GM18502 (cell line): ENCODE measurements around the gene CALML3.

Experiments used
- ATAC-seq: cut with Tn5 transposase; IDR thresholded peaks from one replicate; pipeline ENCODE4 v1.9.1; 2021; ENCODE audit warnings: mild to moderate bottlenecking; ENCODE audit not compliant: unreplicated experiment, poor library complexity

Gene CALML3

GRCh38 chr10:5490698-5491464, 33.9 kb upstream of the CALML3 start:
- ATAC-seq = no peak

DNA sequence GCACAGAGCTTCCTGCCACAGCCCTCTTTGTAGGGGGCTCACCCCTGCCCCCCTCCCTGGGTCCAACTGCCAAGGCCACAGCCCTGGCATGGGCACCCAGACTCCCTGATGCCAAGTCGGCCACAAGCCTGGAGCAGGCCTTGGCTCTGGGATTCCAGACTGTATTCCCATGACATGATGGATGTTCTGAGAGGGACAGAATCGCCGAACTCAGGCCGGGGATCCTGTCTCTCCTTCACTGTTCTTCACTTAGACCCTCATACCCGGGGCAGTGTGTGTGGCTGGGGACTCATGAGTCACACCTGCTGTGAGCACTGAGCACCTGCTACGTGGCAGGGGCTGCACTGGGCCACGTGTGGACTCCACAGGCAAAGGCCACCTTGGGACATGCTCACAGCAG, 33.3 kb upstream of the CALML3 start:
- ATAC-seq = no peak

- ATAC-seq = no peak
Measured at GRCh38 chr10:5492322-5492855, 32.4 kb upstream of the CALML3 start.

DNA sequence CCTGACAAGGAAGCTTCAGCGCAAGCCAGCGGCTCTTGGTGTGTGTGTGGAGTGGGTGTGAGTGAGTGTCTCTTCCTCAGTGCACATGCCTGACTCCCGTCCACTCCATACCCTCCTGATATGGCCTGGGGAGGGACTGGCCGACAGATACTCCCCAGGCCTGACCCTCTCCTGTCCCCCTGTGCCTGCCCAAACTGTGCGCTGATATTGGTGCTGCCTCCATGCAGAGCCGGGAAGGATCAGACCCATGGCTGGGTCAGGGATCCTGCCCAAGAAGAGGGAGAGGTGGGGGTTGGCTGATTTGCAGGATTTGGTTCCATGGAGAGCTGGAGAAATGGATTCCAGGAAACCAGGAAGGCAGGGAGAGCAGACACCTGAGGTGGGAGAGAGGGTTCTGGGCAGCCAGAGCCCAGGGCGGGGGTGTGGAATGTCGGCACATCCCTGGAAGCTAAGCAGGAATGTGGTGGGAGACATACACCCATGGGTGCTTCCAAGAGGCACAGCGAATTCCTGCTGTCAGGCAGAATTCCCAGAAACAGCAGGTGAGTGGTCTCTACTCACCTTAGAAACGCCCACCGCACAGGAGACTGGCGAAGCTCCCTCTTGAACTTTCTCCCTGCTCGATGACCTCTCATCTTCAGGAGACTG, 31.7 kb upstream of the CALML3 start:
- no peak for ATAC-seq

GRCh38 chr10:5493691-5494090, 31.1 kb upstream of the CALML3 start:
- ATAC-seq = no peak

DNA sequence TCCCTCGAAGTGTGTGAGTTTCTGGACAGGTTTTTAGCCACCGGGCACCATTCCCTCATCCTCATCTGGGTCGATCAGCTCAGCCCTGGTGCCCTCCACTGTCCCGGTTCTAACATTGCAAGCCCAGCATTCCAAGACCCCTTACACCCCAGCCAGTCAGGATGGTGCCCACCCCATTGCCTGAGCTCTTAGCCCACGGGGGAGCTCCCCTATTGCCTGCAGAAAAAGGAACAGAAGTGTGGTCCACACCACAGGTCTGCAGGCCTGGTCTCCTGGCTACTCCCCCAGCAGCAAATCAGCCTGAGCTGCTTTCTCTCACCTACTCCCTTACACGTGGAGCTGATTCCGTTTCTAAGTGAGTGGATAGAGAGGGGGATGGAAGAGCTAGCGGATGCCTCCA, 30.1 kb upstream of the CALML3 start:
- ATAC-seq = no peak

GRCh38 chr10:5496261-5497250, 28.2 kb upstream of the CALML3 start:
- ATAC-seq = no peak

DNA sequence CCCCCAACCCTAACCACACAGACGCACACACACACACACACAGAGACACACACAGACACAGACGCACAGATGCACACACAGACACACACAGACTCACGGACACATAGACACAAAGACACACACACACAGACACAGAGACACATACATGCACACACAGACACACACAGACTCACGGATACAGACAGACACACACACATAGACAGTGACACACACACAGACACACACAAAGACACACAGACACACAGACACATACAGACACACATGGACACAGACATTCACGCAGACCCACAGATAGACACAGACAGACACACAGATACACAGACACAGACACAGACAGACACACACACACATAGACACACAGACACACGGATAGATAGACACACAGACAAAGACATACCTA, 27.5 kb upstream of the CALML3 start:
- ATAC-seq = no peak

DNA sequence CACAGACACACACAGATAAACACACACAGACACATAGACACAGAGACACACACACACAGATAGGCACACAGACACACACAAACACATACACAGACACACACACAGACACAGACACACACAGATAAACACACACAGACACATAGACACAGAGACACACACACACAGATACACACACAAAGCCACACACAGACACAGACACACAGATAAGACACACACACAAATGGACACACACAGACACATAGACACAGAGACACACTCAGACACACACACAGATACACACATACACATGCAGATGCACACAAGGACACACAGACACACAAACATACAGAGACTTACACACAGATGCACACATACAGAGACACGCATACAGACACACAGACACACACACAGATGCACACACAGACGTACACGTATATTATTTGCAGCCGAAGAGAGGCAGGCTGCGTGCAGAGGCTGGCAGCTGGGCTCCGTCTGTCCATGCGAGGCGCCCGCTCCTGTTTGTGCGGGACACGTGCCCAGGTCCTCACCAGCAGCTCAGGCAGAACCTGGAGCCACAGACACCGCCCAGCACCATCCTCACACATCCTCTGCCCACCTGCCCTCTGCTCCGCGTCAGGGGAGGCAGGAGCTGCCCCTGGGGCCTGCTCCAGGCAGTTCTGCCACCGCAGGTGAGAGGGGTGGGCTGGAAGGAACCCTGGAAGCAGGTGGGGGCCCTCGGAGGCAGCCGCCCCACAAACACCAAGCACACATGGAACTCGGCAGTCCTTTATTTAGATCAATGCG, 26.6 kb upstream of the CALML3 start:
- ATAC-seq = no peak

DNA sequence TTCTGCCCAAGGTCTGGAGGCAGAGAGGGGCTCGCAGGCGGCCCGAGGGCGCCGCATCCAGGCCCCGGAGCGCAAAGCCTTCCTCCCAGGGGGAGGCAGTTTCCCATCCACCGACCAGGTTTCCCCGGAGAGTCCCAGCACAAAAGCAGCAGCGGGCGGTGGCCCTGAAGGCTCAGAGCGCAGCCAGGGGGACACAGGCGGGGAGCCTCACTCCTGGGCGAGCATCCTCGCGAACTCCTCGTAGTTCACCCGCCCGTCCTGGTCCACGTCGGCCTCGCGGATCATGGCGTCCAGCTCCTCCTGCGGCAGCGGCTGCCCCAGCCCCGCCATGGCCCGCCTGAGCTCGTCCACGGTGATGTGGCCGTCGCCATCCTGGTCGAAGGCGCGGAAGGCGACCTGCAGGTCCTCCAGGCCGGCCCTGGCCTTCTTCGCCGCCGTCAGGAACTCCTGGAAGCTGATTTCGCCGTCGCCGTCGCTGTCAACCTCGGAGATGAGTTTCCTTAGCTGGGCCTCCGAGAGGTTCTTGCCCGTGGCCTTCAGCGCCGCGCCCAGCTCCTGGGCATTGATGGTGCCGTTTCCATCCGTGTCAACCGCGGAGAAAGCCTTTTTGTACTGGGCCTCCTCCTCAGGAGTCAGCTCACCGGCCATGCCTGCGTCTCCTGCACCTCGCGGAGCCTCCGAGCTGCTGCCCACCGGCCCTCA, 25.8 kb upstream of the CALML3 start:
- no peak for ATAC-seq

DNA sequence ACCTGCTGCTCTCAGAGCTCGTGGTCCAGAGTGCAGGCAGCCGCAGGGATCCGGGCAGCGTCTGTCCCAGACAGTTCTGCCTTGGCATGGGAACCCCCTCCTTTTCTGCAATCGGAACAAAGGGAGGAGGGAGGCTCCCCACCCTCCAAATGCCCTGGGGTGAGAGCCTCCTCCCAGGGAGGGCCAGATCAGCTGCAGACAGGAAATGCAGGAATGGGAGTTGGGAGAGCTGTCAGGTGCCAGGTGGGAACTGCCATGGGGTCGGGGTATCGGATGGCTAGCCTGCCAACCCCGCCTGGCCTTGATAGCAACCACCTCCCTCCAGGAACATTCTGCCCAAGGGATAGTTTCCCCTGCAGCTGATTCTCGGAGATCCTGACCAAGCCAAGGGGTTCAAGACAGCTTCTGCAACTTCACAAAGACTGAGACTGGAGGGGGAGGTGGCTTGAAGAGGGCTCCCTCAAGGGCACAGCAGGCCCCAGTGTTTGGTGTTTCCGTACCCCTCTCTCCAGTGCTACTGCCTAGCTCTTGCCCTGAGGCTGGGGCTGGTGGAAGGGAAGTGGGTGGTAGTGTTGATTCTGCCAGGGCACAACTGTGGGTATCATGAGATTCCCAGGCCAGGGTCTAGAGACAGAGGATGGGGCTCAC, 25.1 kb upstream of the CALML3 start, which contains the start of gene CALML5:
Gene CALML5, minus strand, starts transcription at position 78 of the 648 bp plus-strand sequence. CDS start 132 bp downstream, outside the sequence.
- no peak for ATAC-seq

DNA sequence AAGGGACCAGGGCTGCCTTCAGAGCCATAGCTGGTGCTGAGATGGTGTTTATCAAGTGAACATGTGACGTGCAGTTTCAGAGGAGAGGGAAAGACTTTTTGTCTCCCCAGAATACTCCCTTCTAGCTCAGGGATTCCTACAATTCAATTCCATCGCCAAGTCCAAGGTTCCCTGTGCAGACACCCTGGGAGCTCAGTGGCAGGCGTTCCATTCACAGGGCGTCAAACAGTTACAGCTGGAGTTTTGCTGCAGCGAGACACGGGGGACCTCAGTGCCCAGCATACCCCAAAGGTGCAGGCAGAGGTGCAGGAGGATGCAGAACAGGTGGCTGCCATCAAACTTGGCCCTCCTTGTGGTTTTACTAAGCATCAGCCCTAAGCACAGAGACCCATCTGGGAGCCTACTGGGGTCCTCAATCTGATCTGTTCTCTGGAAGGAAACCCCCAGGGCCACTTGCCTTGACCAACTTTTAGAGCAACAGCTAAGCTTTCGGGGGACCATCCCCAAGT, 24.5 kb upstream of the CALML3 start:
- ATAC-seq = no peak

DNA sequence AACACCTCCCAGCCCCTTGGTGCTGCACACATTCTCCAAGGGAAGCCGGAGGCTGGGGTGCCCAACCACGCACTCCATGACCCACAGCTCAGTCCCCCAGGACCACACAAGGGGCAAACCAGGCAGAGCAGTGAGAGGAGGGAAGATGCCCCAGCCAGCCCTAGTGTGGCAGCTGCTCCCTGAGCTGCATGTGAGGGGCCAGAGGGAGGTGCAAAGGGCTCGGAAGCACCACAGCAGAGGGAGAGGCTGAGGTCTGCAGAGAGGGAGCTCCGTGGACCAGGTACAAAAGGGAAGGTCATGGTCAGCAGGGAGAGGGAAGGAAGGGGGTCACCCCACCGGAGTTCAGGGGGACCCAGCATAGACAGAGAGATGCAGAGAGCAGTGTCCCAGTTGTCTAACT, 23.9 kb upstream of the CALML3 start:
- no peak for ATAC-seq

GRCh38 chr10:5502061-5502521, 22.7 kb upstream of the CALML3 start:
- ATAC-seq = no peak

- ATAC-seq = no peak
Measured at GRCh38 chr10:5502571-5503476, 21.9 kb upstream of the CALML3 start.

- no peak for ATAC-seq
Measured at GRCh38 chr10:5503477-5503835, 21.3 kb upstream of the CALML3 start.
